Measurements from ENCODE around the gene TRAF7. TPM values are rescaled to one million over a fixed set of nuclear protein-coding genes. Genes with fewer than 3 reads are reported as not detected.
A peak's percentile ranks its signal among the peaks of the same experiment; 100 is the strongest.
"Not testable (repeated sequence)": the region's sequence is repeated elsewhere in the genome, so short reads cannot be mapped to it uniquely, and the experiment has no call there.

Gene TRAF7
- total RNA-seq, 1 experiment from 2014 or later, result 59.3 TPM

GRCh38 chr16:2135770-2136490 is 19.7 kb upstream of the TRAF7 start, which contains the start of gene PKD1:
PKD1 (minus strand) TSS chr16:2135898; CDS start chr16:2135689, 209 bp downstream.
- DNase-seq (ENCODE audit: low read depth, low spot score), result peak; percentile 84
- in situ Hi-C loops (cut with HindIII; ENCODE audit: low pct_unique_long_range_greater_than_20kb, low sequenced_read_pairs), result not testable (repeated sequence)

- DNase-seq (ENCODE audit: low read depth, low spot score), result no peak
- in situ Hi-C loops (cut with HindIII; ENCODE audit: low pct_unique_long_range_greater_than_20kb, low sequenced_read_pairs), result no loop called here
These were observed 12.4 kb upstream of the TRAF7 start for GRCh38 chr16:2142942-2143877.

GRCh38 chr16:2143878-2144485 is 11.6 kb upstream of the TRAF7 start:
- in situ Hi-C loops (cut with HindIII; ENCODE audit: low pct_unique_long_range_greater_than_20kb, low sequenced_read_pairs), result no loop called here
- no peak for DNase-seq (ENCODE audit: low read depth, low spot score)

- DNase-seq (ENCODE audit: low read depth, low spot score), result no peak
- in situ Hi-C loops (cut with HindIII; ENCODE audit: low pct_unique_long_range_greater_than_20kb, low sequenced_read_pairs), result no loop called here
These were observed 9.7 kb upstream of the TRAF7 start for GRCh38 chr16:2145843-2146242.

GRCh38 chr16:2147378-2147777 is 8.2 kb upstream of the TRAF7 start:
- DNase-seq (ENCODE audit: low read depth, low spot score), result no peak
- in situ Hi-C loops (cut with HindIII; ENCODE audit: low pct_unique_long_range_greater_than_20kb, low sequenced_read_pairs), result no loop called here

- peak; percentile 55 for DNase-seq (ENCODE audit: low read depth, low spot score)
- in situ Hi-C loops (cut with HindIII; ENCODE audit: low pct_unique_long_range_greater_than_20kb, low sequenced_read_pairs), result no loop called here
These were observed 7.5 kb upstream of the TRAF7 start, which contains the start of gene RAB26 for GRCh38 chr16:2147981-2148671. RAB26 (plus strand) TSS chr16:2148625; CDS start chr16:2148784, 159 bp downstream.

GRCh38 chr16:2148714-2149629 is 6.6 kb upstream of the TRAF7 start:
- in situ Hi-C loops (cut with HindIII; ENCODE audit: low pct_unique_long_range_greater_than_20kb, low sequenced_read_pairs), result no loop called here
- no peak for DNase-seq (ENCODE audit: low read depth, low spot score)

- no peak for DNase-seq (ENCODE audit: low read depth, low spot score)
- in situ Hi-C loops (cut with HindIII; ENCODE audit: low pct_unique_long_range_greater_than_20kb, low sequenced_read_pairs), result no loop called here
These were observed 5.8 kb upstream of the TRAF7 start for GRCh38 chr16:2149630-2150417.

- in situ Hi-C loops (cut with HindIII; ENCODE audit: low pct_unique_long_range_greater_than_20kb, low sequenced_read_pairs), result no loop called here
- DNase-seq (ENCODE audit: low read depth, low spot score), result peak; percentile 18
These were observed 5.0 kb upstream of the TRAF7 start for GRCh38 chr16:2150418-2151187.

- no peak for DNase-seq (ENCODE audit: low read depth, low spot score)
- in situ Hi-C loops (cut with HindIII; ENCODE audit: low pct_unique_long_range_greater_than_20kb, low sequenced_read_pairs), result no loop called here
These were observed 4.1 kb upstream of the TRAF7 start for GRCh38 chr16:2151188-2152091.

- in situ Hi-C loops (cut with HindIII; ENCODE audit: low pct_unique_long_range_greater_than_20kb, low sequenced_read_pairs), result no loop called here
- DNase-seq (ENCODE audit: low read depth, low spot score), result peak; percentile 28
These were observed 2.7 kb upstream of the TRAF7 start for GRCh38 chr16:2152695-2153506.

- in situ Hi-C loops (cut with HindIII; ENCODE audit: low pct_unique_long_range_greater_than_20kb, low sequenced_read_pairs), result no loop called here
These were observed 970 bp upstream of the TRAF7 start for GRCh38 chr16:2154533-2155090.

More at GRCh38 chr16:2154533-2155090, 970 bp upstream of the TRAF7 start:
- no peak for DNase-seq (ENCODE audit: low read depth, low spot score)

Measured in SK-MEL-5 (cell line).